Uterus (tissue), 4 donors: ENCODE data around the gene DBP. TPM values are rescaled to one million over a fixed set of nuclear protein-coding genes. Genes with fewer than 3 reads are reported as not detected.
"Not testable (repeated sequence)": the region's sequence is repeated elsewhere in the genome, so short reads cannot be mapped to it uniquely, and the experiment has no call there.

Experiments used
- DNase-seq, 2 donors: peaks; one replicate each; pipeline ENCODE4 v3.0.0-alpha.2; 2019 to 2020
- H3K27ac ChIP-seq, 2 donors: fragments of 200-600 bp; sonication (generic); 1 replicate in 1 of 2; 2 replicates in 1 of 2; pipeline ENCODE4 v1.5.1; 2016 to 2018
- H3K27me3 ChIP-seq, 2 donors: fragments of 200-600 bp; sonication (generic); one replicate each; pipeline ENCODE4 v1.5.1; 2018 to 2019; ENCODE audit warnings: control low read depth in 1 of 2
- H3K36me3 ChIP-seq, 2 donors: fragments of 200-600 bp; sonication (generic); one replicate each; pipeline ENCODE4 v1.5.1; 2019; ENCODE audit warnings: control low read depth in 1 of 2
- H3K4me1 ChIP-seq, 2 donors: fragments of 200-600 bp; sonication (generic); one replicate each; pipeline ENCODE4 v1.5.1; 2018 to 2019; ENCODE audit warnings: control low read depth in 1 of 2
- H3K4me3 ChIP-seq, 2 donors: fragments of 200-600 bp; sonication (generic); 1 replicate in 1 of 2; 2 replicates in 1 of 2; pipeline ENCODE4 v1.5.1; 2018 to 2019; ENCODE audit warnings: mild to moderate bottlenecking in 1 of 2
- H3K9me3 ChIP-seq, 2 donors: fragments of 200-600 bp; sonication (generic); one replicate each; pipeline ENCODE4 v1.5.1; 2019; ENCODE audit warnings: control low read depth in 1 of 2
- CTCF ChIP-seq, 4 experiments: fragments of 200-600 bp in 2 of 4; fragments of 450-650 bp in 2 of 4; sonication (generic) in 2 of 4; IDR thresholded peaks; one replicate each; pipeline ENCODE4 v1.5.1; 2016 to 2019; ENCODE audit warnings: antibody characterized with exemption in 4 of 4, mild to moderate bottlenecking in 2 of 4, moderate library complexity in 1 of 4
- POLR2A ChIP-seq, 2 donors: fragments of 450-650 bp; IDR thresholded peaks; one replicate each; pipeline ENCODE4 v1.6.1; 2016; ENCODE audit warnings: antibody characterized with exemption in 2 of 2, mild to moderate bottlenecking in 1 of 2, moderate library complexity in 1 of 2
- intact Hi-C: fragments of 100-400 bp; cut with DNase I; formaldehyde crosslinking; loops from one replicate; pipeline ENCODE4 v1.15.1; 2023; ENCODE audit warnings: low total_unique reads
- total RNA-seq, 4 donors: library from RNA; depleted of rRNA in 3 of 4; stranded (reverse); fragments of >200 nt in 3 of 4; gene quantifications; one replicate each; pipeline versions ENCODE4 v1.1.0 to v1.2.4, GENCODE V29; 2014 to 2023
- donor health status: DM: yes; HTN: yes; CAD: no.

DBP gene
- total RNA-seq, 4 donors from 2014 or later: 3.1 to 29.8 (median 11.3) TPM; not detected in 1

- Histone ChIP-seq H3K9me3 (no peaks in the 10 kb centered on the region), H3K4me1 (peaks cover 12 to 20% of the 10 kb centered on the region in 2 donors), H3K4me3 (peak overlapping the region; percentile 12 to 23), H3K36me3 (no peaks in the 10 kb centered on the region), H3K27ac (peak overlapping the region; percentile 96 to 99), H3K27me3 (no peaks in the 10 kb centered on the region)
- peak in 1 of 2 donors; percentile 55 for DNase-seq
- intact Hi-C loops: no loop called here
- TF ChIP-seq CTCF (IDR thresholded peaks at IDR 0.05) (no peak), POLR2A (IDR thresholded peaks at IDR 0.05) (no peak)
Measured at GRCh38 chr19:48633148-48634035, 3.8 kb downstream of the DBP start.

- TF ChIP-seq POLR2A (IDR thresholded peaks at IDR 0.05) (no peak), CTCF (IDR thresholded peaks at IDR 0.05) (no peak)
- H3K27ac ChIP-seq: peak overlapping the region in 1 of 2 donors; percentile 99
- no peak for DNase-seq
- no peaks in the 10 kb centered on the region for H3K9me3 ChIP-seq
- no peaks in the 10 kb centered on the region for H3K27me3 ChIP-seq
- intact Hi-C loops: no loop called here
- peaks cover 11 to 20% of the 10 kb centered on the region in 2 donors for H3K4me1 ChIP-seq
- no peaks in the 10 kb centered on the region for H3K36me3 ChIP-seq
- no peak overlapping the region for H3K4me3 ChIP-seq
Measured at GRCh38 chr19:48632692-48633147, 4.5 kb downstream of the DBP start.

GRCh38 chr19:48632286-48632685, 4.9 kb downstream of the DBP start:
- H3K4me3 ChIP-seq, DNase-seq, intact Hi-C loops: not testable (repeated sequence)

GRCh38 chr19:48631225-48631624, 6.0 kb downstream of the DBP start:
- Histone ChIP-seq H3K27ac (peak overlapping the region; percentile 71 to 91), H3K9me3 (no peaks in the 10 kb centered on the region), H3K27me3 (no peaks in the 10 kb centered on the region), H3K4me1 (peaks cover 11 to 20% of the 10 kb centered on the region in 2 donors), H3K4me3 (no peak overlapping the region), H3K36me3 (no peaks in the 10 kb centered on the region)
- DNase-seq: no peak
- intact Hi-C loops: no loop called here
- TF ChIP-seq CTCF (IDR thresholded peaks at IDR 0.05) (no peak), POLR2A (IDR thresholded peaks at IDR 0.05) (no peak)

More at GRCh38 chr19:48632286-48632685, 4.9 kb downstream of the DBP start:
- H3K27me3 ChIP-seq, H3K9me3 ChIP-seq, H3K36me3 ChIP-seq: not testable (repeated sequence)
- Histone ChIP-seq H3K27ac (peak overlapping the region in 1 of 2 donors; percentile 99), H3K4me1 (peaks cover 11 to 20% of the 10 kb centered on the region in 2 donors)

GRCh38 chr19:48630296-48631063, 6.7 kb downstream of the DBP start:
- Histone ChIP-seq H3K36me3 (no peaks in the 10 kb centered on the region), H3K4me1 (peaks cover 11 to 20% of the 10 kb centered on the region in 2 donors), H3K4me3 (no peak overlapping the region), H3K27me3 (no peaks in the 10 kb centered on the region), H3K27ac (peak overlapping the region; percentile 71 to 91), H3K9me3 (no peaks in the 10 kb centered on the region)
- DNase-seq: peak; percentile 74 to 77
- intact Hi-C loops: no loop called here
- peak in 2 of 4 experiments; percentile 14 to 24 for TF ChIP-seq CTCF (IDR thresholded peaks at IDR 0.05)
- no peak for TF ChIP-seq POLR2A (IDR thresholded peaks at IDR 0.05)
